Measurements from ENCODE around the gene SULT1A1. TPM values are rescaled to one million over a fixed set of nuclear protein-coding genes. Genes with fewer than 3 reads are reported as not detected.
"Not testable (repeated sequence)": the region's sequence is repeated elsewhere in the genome, so short reads cannot be mapped to it uniquely, and the experiment has no call there.

The SULT1A1 gene
- total and polyA plus RNA-seq, 2 of the 13 experiments (the other 11 are each of a cell fraction or from before 2014, with no cell fraction given) = 114 to 147 TPM

DNA sequence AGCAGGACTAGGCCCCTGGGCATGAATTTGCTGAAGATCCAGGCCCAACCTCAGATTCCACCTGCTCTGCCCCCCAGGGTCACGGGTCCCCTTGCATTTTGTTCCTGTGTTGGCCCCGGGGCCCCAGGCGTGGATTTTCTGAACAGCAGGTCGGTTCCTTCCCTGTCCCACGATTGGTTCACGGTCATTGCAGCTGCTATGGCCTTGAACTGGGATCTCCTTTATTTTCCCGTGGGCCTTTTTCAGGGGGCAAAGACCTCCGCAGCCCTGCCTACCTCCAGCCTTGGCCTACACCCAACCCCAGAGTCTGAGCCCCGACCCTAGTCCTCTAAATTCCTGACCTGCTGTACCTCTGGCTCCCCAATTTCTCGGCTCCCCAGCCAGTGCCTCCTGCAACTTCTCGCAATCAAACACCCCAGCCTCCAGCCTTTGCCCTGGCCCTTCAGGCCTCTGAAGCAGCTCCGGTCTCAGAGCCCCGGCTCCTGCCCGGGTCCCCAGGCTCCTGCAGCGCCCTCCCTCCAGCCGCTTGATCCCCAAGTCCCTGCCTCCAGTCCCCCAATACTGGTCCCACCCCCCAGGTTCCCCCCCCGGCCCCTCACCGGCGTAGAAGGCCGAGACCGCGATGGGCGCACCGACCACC lies 12.8 kb upstream of the SULT1A1 start (continued):
- TF ChIP-seq, protein P1, sequence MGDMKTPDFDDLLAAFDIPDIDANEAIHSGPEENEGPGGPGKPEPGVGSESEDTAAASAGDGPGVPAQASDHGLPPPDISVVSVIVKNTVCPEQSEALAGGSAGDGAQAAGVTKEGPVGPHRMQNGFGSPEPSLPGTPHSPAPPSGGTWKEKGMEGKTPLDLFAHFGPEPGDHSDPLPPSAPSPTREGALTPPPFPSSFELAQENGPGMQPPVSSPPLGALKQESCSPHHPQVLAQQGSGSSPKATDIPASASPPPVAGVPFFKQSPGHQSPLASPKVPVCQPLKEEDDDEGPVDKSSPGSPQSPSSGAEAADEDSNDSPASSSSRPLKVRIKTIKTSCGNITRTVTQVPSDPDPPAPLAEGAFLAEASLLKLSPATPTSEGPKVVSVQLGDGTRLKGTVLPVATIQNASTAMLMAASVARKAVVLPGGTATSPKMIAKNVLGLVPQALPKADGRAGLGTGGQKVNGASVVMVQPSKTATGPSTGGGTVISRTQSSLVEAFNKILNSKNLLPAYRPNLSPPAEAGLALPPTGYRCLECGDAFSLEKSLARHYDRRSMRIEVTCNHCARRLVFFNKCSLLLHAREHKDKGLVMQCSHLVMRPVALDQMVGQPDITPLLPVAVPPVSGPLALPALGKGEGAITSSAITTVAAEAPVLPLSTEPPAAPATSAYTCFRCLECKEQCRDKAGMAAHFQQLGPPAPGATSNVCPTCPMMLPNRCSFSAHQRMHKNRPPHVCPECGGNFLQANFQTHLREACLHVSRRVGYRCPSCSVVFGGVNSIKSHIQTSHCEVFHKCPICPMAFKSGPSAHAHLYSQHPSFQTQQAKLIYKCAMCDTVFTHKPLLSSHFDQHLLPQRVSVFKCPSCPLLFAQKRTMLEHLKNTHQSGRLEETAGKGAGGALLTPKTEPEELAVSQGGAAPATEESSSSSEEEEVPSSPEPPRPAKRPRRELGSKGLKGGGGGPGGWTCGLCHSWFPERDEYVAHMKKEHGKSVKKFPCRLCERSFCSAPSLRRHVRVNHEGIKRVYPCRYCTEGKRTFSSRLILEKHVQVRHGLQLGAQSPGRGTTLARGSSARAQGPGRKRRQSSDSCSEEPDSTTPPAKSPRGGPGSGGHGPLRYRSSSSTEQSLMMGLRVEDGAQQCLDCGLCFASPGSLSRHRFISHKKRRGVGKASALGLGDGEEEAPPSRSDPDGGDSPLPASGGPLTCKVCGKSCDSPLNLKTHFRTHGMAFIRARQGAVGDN (CRISPR knock-in tag; IDR thresholded peaks at IDR 0.05) = peak; percentile 9; the same call in 1 of the 2 replicates
- TF ChIP-seq, protein P2, sequence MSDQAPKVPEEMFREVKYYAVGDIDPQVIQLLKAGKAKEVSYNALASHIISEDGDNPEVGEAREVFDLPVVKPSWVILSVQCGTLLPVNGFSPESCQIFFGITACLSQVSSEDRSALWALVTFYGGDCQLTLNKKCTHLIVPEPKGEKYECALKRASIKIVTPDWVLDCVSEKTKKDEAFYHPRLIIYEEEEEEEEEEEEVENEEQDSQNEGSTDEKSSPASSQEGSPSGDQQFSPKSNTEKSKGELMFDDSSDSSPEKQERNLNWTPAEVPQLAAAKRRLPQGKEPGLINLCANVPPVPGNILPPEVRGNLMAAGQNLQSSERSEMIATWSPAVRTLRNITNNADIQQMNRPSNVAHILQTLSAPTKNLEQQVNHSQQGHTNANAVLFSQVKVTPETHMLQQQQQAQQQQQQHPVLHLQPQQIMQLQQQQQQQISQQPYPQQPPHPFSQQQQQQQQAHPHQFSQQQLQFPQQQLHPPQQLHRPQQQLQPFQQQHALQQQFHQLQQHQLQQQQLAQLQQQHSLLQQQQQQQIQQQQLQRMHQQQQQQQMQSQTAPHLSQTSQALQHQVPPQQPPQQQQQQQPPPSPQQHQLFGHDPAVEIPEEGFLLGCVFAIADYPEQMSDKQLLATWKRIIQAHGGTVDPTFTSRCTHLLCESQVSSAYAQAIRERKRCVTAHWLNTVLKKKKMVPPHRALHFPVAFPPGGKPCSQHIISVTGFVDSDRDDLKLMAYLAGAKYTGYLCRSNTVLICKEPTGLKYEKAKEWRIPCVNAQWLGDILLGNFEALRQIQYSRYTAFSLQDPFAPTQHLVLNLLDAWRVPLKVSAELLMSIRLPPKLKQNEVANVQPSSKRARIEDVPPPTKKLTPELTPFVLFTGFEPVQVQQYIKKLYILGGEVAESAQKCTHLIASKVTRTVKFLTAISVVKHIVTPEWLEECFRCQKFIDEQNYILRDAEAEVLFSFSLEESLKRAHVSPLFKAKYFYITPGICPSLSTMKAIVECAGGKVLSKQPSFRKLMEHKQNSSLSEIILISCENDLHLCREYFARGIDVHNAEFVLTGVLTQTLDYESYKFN (CRISPR knock-in tag; conservative IDR thresholded peaks at IDR 0.05) = peak; percentile 58
- TF ChIP-seq, protein P3, sequence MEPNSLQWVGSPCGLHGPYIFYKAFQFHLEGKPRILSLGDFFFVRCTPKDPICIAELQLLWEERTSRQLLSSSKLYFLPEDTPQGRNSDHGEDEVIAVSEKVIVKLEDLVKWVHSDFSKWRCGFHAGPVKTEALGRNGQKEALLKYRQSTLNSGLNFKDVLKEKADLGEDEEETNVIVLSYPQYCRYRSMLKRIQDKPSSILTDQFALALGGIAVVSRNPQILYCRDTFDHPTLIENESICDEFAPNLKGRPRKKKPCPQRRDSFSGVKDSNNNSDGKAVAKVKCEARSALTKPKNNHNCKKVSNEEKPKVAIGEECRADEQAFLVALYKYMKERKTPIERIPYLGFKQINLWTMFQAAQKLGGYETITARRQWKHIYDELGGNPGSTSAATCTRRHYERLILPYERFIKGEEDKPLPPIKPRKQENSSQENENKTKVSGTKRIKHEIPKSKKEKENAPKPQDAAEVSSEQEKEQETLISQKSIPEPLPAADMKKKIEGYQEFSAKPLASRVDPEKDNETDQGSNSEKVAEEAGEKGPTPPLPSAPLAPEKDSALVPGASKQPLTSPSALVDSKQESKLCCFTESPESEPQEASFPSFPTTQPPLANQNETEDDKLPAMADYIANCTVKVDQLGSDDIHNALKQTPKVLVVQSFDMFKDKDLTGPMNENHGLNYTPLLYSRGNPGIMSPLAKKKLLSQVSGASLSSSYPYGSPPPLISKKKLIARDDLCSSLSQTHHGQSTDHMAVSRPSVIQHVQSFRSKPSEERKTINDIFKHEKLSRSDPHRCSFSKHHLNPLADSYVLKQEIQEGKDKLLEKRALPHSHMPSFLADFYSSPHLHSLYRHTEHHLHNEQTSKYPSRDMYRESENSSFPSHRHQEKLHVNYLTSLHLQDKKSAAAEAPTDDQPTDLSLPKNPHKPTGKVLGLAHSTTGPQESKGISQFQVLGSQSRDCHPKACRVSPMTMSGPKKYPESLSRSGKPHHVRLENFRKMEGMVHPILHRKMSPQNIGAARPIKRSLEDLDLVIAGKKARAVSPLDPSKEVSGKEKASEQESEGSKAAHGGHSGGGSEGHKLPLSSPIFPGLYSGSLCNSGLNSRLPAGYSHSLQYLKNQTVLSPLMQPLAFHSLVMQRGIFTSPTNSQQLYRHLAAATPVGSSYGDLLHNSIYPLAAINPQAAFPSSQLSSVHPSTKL (CRISPR knock-in tag; IDR thresholded peaks at IDR 0.05) = peak; percentile 39; the same call in 1 of the 2 replicates
- TF ChIP-seq, protein P4, sequence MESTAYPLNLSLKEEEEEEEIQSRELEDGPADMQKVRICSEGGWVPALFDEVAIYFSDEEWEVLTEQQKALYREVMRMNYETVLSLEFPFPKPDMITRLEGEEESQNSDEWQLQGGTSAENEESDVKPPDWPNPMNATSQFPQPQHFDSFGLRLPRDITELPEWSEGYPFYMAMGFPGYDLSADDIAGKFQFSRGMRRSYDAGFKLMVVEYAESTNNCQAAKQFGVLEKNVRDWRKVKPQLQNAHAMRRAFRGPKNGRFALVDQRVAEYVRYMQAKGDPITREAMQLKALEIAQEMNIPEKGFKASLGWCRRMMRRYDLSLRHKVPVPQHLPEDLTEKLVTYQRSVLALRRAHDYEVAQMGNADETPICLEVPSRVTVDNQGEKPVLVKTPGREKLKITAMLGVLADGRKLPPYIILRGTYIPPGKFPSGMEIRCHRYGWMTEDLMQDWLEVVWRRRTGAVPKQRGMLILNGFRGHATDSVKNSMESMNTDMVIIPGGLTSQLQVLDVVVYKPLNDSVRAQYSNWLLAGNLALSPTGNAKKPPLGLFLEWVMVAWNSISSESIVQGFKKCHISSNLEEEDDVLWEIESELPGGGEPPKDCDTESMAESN (CRISPR knock-in tag; conservative IDR thresholded peaks at IDR 0.05) = 0 out of 2 replicates have a peak, but pooled peaks have one; percentile 35
- TF ChIP-seq SOX6 (IDR thresholded peaks at IDR 0.05); NR2F6 (CRISPR knock-in tag; IDR thresholded peaks at IDR 0.05): not testable (repeated sequence)
- TF ChIP-seq SOX6 (CRISPR knock-in tag; IDR thresholded peaks at IDR 0.05) (peak; percentile 34; the same call in 1 of the 2 replicates), ZNF430 (CRISPR knock-in tag; IDR thresholded peaks at IDR 0.05) (0 out of 2 replicates have a peak, but pooled peaks have one; percentile 21), NR2F6 (IDR thresholded peaks at IDR 0.05) (peak; percentile 48; the same call in 1 of the 2 replicates), ZBTB7B (CRISPR knock-in tag; IDR thresholded peaks at IDR 0.05) (0 out of 2 replicates have a peak, but pooled peaks have one; percentile 62)
